Stimulated activated memory B cell treated with anti-CD40 and anti-IgM and Interleukin-4, amounts not matched to agents 10 μg/mL and 1 μg/mL and 100 μg/mL, for 72 hours (primary cell): ENCODE measurements around the gene ZNF14.
A peak's percentile ranks its signal among the peaks of the same experiment; 100 is the strongest.
"Not testable (repeated sequence)": the region's sequence is repeated elsewhere in the genome, so short reads cannot be mapped to it uniquely, and the experiment has no call there.

Source experiments
- ATAC-seq: fragments of 150-1000 bp; cut with Tn5 transposase; 2 replicates; pipeline ENCODE4 v1.10.0; 2021
- H3K27ac Mint-ChIP-seq: one replicate; pipeline ENCODE4 v1.8.0; 2022; ENCODE audit warnings: mild to moderate bottlenecking, mixed read lengths
- H3K27me3 Mint-ChIP-seq: one replicate; pipeline ENCODE4 v1.8.0; 2022; ENCODE audit warnings: mixed read lengths
- H3K36me3 Mint-ChIP-seq: one replicate; pipeline ENCODE4 v1.8.0; 2022; ENCODE audit warnings: mixed read lengths
- H3K4me1 Mint-ChIP-seq: one replicate; pipeline ENCODE4 v1.8.0; 2022; ENCODE audit warnings: mixed read lengths
- H3K4me3 Mint-ChIP-seq: one replicate; pipeline ENCODE4 v1.8.0; 2022; ENCODE audit warnings: mild to moderate bottlenecking, moderate library complexity, mixed read lengths
- H3K9me3 Mint-ChIP-seq: one replicate; pipeline ENCODE4 v1.8.0; 2022; ENCODE audit warnings: mixed read lengths

ZNF14 gene

GRCh38 chr19:19749908-19750841 lies 17.3 kb upstream of the ZNF14 start:
- Mint-ChIP-seq H3K36me3 (no peaks in the 10 kb centered on the region), H3K9me3 (no peaks in the 10 kb centered on the region), H3K4me1 (peaks cover 14% of the 10 kb centered on the region), H3K27me3 (no peaks in the 10 kb centered on the region), H3K4me3 (no peak overlapping the region), H3K27ac (no peak overlapping the region)
- no peak for ATAC-seq

- Mint-ChIP-seq H3K36me3 (no peaks in the 10 kb centered on the region), H3K9me3 (no peaks in the 10 kb centered on the region), H3K27me3 (no peaks in the 10 kb centered on the region), H3K4me1 (peaks cover 14% of the 10 kb centered on the region), H3K4me3 (no peak overlapping the region), H3K27ac (no peak overlapping the region)
- no peak for ATAC-seq
These were observed 16.4 kb upstream of the ZNF14 start for GRCh38 chr19:19749117-19749907.

GRCh38 chr19:19748249-19748938 lies 15.5 kb upstream of the ZNF14 start:
- Mint-ChIP-seq H3K27me3 (no peaks in the 10 kb centered on the region), H3K9me3 (no peaks in the 10 kb centered on the region), H3K4me3 (no peak overlapping the region), H3K36me3 (no peaks in the 10 kb centered on the region), H3K27ac (no peak overlapping the region), H3K4me1 (peaks cover 14% of the 10 kb centered on the region)
- ATAC-seq, result no peak

- Mint-ChIP-seq H3K27me3 (no peaks in the 10 kb centered on the region), H3K4me3 (no peak overlapping the region), H3K36me3 (no peaks in the 10 kb centered on the region), H3K4me1 (peaks cover 14% of the 10 kb centered on the region), H3K27ac (no peak overlapping the region), H3K9me3 (no peaks in the 10 kb centered on the region)
- ATAC-seq, result peak; percentile 4
These were observed 14.7 kb upstream of the ZNF14 start for GRCh38 chr19:19747357-19748220.

GRCh38 chr19:19746286-19747213 lies 13.6 kb upstream of the ZNF14 start:
- no peaks in the 10 kb centered on the region for H3K9me3 Mint-ChIP-seq
- no peak overlapping the region for H3K27ac Mint-ChIP-seq
- H3K36me3 Mint-ChIP-seq, result no peaks in the 10 kb centered on the region
- no peak overlapping the region for H3K4me3 Mint-ChIP-seq
- H3K27me3 Mint-ChIP-seq, result no peaks in the 10 kb centered on the region
- peaks cover 14% of the 10 kb centered on the region for H3K4me1 Mint-ChIP-seq
- no peak for ATAC-seq

- Mint-ChIP-seq H3K9me3 (no peaks in the 10 kb centered on the region), H3K36me3 (no peaks in the 10 kb centered on the region), H3K4me1 (peaks cover 14% of the 10 kb centered on the region), H3K4me3 (no peak overlapping the region), H3K27me3 (no peaks in the 10 kb centered on the region), H3K27ac (no peak overlapping the region)
- ATAC-seq, result peak; percentile 54
These were observed 12.8 kb upstream of the ZNF14 start for GRCh38 chr19:19745496-19746285.

- H3K27ac Mint-ChIP-seq, result no peak overlapping the region
- H3K4me3 Mint-ChIP-seq, result no peak overlapping the region
- peaks cover 14% of the 10 kb centered on the region for H3K4me1 Mint-ChIP-seq
- no peaks in the 10 kb centered on the region for H3K36me3 Mint-ChIP-seq
- no peaks in the 10 kb centered on the region for H3K27me3 Mint-ChIP-seq
- ATAC-seq, result no peak
- no peaks in the 10 kb centered on the region for H3K9me3 Mint-ChIP-seq
These were observed 11.7 kb upstream of the ZNF14 start for GRCh38 chr19:19744641-19745040.

- not testable (repeated sequence) for H3K9me3 Mint-ChIP-seq, H3K27me3 Mint-ChIP-seq, H3K36me3 Mint-ChIP-seq, H3K4me3 Mint-ChIP-seq, H3K27ac Mint-ChIP-seq, ATAC-seq
- peaks cover 14% of the 10 kb centered on the region for H3K4me1 Mint-ChIP-seq
These were observed 11.0 kb upstream of the ZNF14 start for GRCh38 chr19:19743921-19744320.

- H3K4me3 Mint-ChIP-seq, result no peak overlapping the region
- H3K4me1 Mint-ChIP-seq, result peaks cover 14% of the 10 kb centered on the region
- H3K27ac Mint-ChIP-seq, result no peak overlapping the region
- H3K36me3 Mint-ChIP-seq, result no peaks in the 10 kb centered on the region
- H3K27me3 Mint-ChIP-seq, result no peaks in the 10 kb centered on the region
- no peak for ATAC-seq
- no peaks in the 10 kb centered on the region for H3K9me3 Mint-ChIP-seq
These were observed 10.3 kb upstream of the ZNF14 start for GRCh38 chr19:19743176-19743575.

GRCh38 chr19:19742773-19743172 lies 9.9 kb upstream of the ZNF14 start:
- Mint-ChIP-seq H3K4me1 (peaks cover 14% of the 10 kb centered on the region), H3K27ac (no peak overlapping the region), H3K36me3 (no peaks in the 10 kb centered on the region), H3K9me3 (no peaks in the 10 kb centered on the region), H3K4me3 (no peak overlapping the region), H3K27me3 (no peaks in the 10 kb centered on the region)
- ATAC-seq, result no peak

GRCh38 chr19:19741184-19741583 lies 8.3 kb upstream of the ZNF14 start:
- no peak overlapping the region for H3K4me3 Mint-ChIP-seq
- no peaks in the 10 kb centered on the region for H3K9me3 Mint-ChIP-seq
- peaks cover 2% of the 10 kb centered on the region for H3K4me1 Mint-ChIP-seq
- H3K27ac Mint-ChIP-seq, result no peak overlapping the region
- no peak for ATAC-seq
- no peaks in the 10 kb centered on the region for H3K27me3 Mint-ChIP-seq
- no peaks in the 10 kb centered on the region for H3K36me3 Mint-ChIP-seq

- H3K36me3 Mint-ChIP-seq, result no peaks in the 10 kb centered on the region
- no peaks in the 10 kb centered on the region for H3K9me3 Mint-ChIP-seq
These were observed 7.8 kb upstream of the ZNF14 start for GRCh38 chr19:19740755-19741154.

GRCh38 chr19:19738564-19738963 lies 5.7 kb upstream of the ZNF14 start:
- H3K36me3 Mint-ChIP-seq, result no peaks in the 10 kb centered on the region
- H3K4me3 Mint-ChIP-seq, result no peak overlapping the region
- no peak overlapping the region for H3K27ac Mint-ChIP-seq
- peaks cover 7% of the 10 kb centered on the region for H3K4me1 Mint-ChIP-seq
- no peaks in the 10 kb centered on the region for H3K27me3 Mint-ChIP-seq
- ATAC-seq, result peak; percentile 37
- no peaks in the 10 kb centered on the region for H3K9me3 Mint-ChIP-seq

More at GRCh38 chr19:19740755-19741154, 7.8 kb upstream of the ZNF14 start:
- ATAC-seq, result no peak
- Mint-ChIP-seq H3K4me3 (no peak overlapping the region), H3K27me3 (no peaks in the 10 kb centered on the region), H3K4me1 (no peaks in the 10 kb centered on the region), H3K27ac (no peak overlapping the region)
